HEK293 (cell line): ENCODE data around the gene BACH2.

Source experiments
- EGR2 ChIP-seq: fragments of 450-650 bp; formaldehyde crosslinking; IDR thresholded peaks from 2 replicates; pipeline ENCODE4 v1.5.1; 2016; ENCODE audit warnings: low read depth, missing biosample characterization, missing genetic modification characterization
- MZF1 ChIP-seq: fragments of 450-650 bp; formaldehyde crosslinking; IDR thresholded peaks from 2 replicates; pipeline ENCODE4 v1.5.1; 2017; ENCODE audit warnings: missing biosample characterization, missing genetic modification characterization, borderline replicate concordance
- ZBTB48 ChIP-seq: fragments of 450-650 bp; formaldehyde crosslinking; IDR thresholded peaks from 2 replicates; pipeline ENCODE4 v1.5.1; 2016; ENCODE audit warnings: missing biosample characterization, missing genetic modification characterization
- ZNF10 ChIP-seq: fragments of 450-650 bp; formaldehyde crosslinking; IDR thresholded peaks from 2 replicates; pipeline ENCODE4 v1.5.1; 2017; ENCODE audit warnings: missing biosample characterization, missing genetic modification characterization
- ZNF114 ChIP-seq: fragments of 450-650 bp; formaldehyde crosslinking; IDR thresholded peaks from 2 replicates; pipeline ENCODE4 v1.5.0; 2017; ENCODE audit warnings: missing biosample characterization, missing genetic modification characterization
- ZNF274 ChIP-seq, 2 experiments: fragments of 200-500 bp in 1 of 2; fragments of 450-650 bp in 1 of 2; sonication (Bioruptor generic) in 1 of 2; formaldehyde crosslinking in 1 of 2; IDR thresholded peaks; 2 replicates each; pipeline versions ENCODE4 v1.5.1 to v1.6.1; 2014 to 2016; ENCODE audit warnings: borderline replicate concordance in 1 of 2, inconsistent platforms in 1 of 2, low read length in 1 of 2, missing biosample characterization in 1 of 2, missing genetic modification characterization in 1 of 2
- ZNF302 ChIP-seq: fragments of 450-650 bp; formaldehyde crosslinking; IDR thresholded peaks from 2 replicates; pipeline ENCODE4 v1.5.1; 2016; ENCODE audit warnings: missing biosample characterization, missing genetic modification characterization, low read depth
- ZNF311 ChIP-seq: fragments of 450-650 bp; formaldehyde crosslinking; IDR thresholded peaks from 2 replicates; pipeline ENCODE4 v1.5.1; 2017; ENCODE audit warnings: missing biosample characterization, missing genetic modification characterization, borderline replicate concordance
- ZSCAN30 ChIP-seq: fragments of 450-650 bp; IDR thresholded peaks from 2 replicates; pipeline ENCODE4 v1.5.1; 2018; ENCODE audit warnings: missing biosample characterization, mild to moderate bottlenecking, missing genetic modification characterization, moderate library complexity
- TF ChIP-seq, protein P1 (sequence below): fragments of 450-650 bp; formaldehyde crosslinking; IDR thresholded peaks from 2 replicates; pipeline ENCODE4 v1.5.1; 2016; ENCODE audit warnings: missing biosample characterization, missing genetic modification characterization
- TF ChIP-seq, protein P2 (sequence below): fragments of 450-650 bp; formaldehyde crosslinking; IDR thresholded peaks from 2 replicates; pipeline ENCODE4 v1.5.1; 2016; ENCODE audit warnings: missing biosample characterization, missing genetic modification characterization

DNA sequence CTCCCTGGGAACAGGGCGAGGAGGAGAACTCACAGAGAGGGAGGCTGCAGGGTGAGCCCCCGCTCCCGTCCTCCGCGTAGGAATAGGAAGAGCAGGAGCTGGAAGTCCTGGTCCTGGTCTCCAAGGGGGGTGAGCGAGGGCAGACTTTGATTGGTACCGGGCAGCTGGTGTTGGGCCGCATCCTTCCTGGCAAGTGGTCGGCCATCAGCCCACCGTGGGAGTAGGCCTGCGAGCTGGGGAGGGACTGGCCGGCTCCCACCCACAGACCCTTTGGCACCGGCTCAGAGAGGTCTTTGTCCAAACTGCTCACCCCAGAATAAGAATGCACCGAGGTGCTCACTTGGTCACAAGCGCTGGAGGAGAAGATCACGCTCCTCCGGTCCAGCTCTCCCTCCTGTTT, 346.2 kb downstream of the BACH2 start:
- TF ChIP-seq EGR2 (tag by site-specific recombination) (no peak), ZNF311 (tag by site-specific recombination) (no peak), ZNF302 (tag by site-specific recombination) (no peak), ZNF274 (IDR thresholded peaks at IDR 0.05; ENCODE audit: low read length) (no peak), ZNF274 (tag by site-specific recombination; IDR thresholded peaks at IDR 0.05; ENCODE audit: borderline replicate concordance) (no peak), ZSCAN30 (no peak), ZBTB48 (tag by site-specific recombination) (no peak), ZNF10 (tag by site-specific recombination) (no peak), MZF1 (tag by site-specific recombination) (no peak), ZNF114 (no peak)
- TF ChIP-seq, protein P1, sequence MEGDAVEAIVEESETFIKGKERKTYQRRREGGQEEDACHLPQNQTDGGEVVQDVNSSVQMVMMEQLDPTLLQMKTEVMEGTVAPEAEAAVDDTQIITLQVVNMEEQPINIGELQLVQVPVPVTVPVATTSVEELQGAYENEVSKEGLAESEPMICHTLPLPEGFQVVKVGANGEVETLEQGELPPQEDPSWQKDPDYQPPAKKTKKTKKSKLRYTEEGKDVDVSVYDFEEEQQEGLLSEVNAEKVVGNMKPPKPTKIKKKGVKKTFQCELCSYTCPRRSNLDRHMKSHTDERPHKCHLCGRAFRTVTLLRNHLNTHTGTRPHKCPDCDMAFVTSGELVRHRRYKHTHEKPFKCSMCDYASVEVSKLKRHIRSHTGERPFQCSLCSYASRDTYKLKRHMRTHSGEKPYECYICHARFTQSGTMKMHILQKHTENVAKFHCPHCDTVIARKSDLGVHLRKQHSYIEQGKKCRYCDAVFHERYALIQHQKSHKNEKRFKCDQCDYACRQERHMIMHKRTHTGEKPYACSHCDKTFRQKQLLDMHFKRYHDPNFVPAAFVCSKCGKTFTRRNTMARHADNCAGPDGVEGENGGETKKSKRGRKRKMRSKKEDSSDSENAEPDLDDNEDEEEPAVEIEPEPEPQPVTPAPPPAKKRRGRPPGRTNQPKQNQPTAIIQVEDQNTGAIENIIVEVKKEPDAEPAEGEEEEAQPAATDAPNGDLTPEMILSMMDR, result no peak
- TF ChIP-seq, protein P2, sequence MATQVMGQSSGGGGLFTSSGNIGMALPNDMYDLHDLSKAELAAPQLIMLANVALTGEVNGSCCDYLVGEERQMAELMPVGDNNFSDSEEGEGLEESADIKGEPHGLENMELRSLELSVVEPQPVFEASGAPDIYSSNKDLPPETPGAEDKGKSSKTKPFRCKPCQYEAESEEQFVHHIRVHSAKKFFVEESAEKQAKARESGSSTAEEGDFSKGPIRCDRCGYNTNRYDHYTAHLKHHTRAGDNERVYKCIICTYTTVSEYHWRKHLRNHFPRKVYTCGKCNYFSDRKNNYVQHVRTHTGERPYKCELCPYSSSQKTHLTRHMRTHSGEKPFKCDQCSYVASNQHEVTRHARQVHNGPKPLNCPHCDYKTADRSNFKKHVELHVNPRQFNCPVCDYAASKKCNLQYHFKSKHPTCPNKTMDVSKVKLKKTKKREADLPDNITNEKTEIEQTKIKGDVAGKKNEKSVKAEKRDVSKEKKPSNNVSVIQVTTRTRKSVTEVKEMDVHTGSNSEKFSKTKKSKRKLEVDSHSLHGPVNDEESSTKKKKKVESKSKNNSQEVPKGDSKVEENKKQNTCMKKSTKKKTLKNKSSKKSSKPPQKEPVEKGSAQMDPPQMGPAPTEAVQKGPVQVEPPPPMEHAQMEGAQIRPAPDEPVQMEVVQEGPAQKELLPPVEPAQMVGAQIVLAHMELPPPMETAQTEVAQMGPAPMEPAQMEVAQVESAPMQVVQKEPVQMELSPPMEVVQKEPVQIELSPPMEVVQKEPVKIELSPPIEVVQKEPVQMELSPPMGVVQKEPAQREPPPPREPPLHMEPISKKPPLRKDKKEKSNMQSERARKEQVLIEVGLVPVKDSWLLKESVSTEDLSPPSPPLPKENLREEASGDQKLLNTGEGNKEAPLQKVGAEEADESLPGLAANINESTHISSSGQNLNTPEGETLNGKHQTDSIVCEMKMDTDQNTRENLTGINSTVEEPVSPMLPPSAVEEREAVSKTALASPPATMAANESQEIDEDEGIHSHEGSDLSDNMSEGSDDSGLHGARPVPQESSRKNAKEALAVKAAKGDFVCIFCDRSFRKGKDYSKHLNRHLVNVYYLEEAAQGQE (tag by site-specific recombination), result no peak
